ENCODE data around the gene XBP1. TPM values are rescaled to one million over a fixed set of nuclear protein-coding genes. Genes with fewer than 3 reads are reported as not detected.
"Not testable (repeated sequence)": the region's sequence is repeated elsewhere in the genome, so short reads cannot be mapped to it uniquely, and the experiment has no call there.

Gene XBP1
- total and polyA plus RNA-seq, 2 donors (not counting 1 experiment from before 2014, with no cell fraction given): 16.8 to 69.8 TPM

DNA sequence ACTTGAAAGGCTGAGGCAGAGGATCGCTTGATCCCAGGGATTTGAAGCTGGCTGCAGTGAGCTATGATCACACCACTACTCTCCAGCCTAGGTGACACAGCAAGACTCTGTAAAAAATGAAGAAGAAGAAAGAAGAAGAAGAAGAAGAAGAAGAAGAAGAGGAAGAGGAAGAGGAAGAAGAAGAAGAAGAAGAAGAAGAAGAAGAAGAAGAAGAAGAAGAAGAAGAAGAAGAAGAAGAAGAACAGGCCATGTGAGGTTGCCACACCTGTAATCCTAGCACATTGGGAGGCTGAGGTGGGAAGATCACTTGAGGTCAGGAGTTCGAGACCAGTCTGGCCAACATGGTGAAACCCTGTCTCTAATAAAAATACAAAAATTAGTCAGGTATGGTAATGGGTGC lies 43.9 kb upstream of the XBP1 start:
- WGBS (ENCODE audit: insufficient coverage): no CpG with 5 or more reads among the region's 2 CpGs
- H3K4me1 Mint-ChIP-seq; H3K79me2 ChIP-seq (ENCODE audit: control insufficient read depth, insufficient read depth, low read length); H3K36me3 ChIP-seq (replicated peaks in 1 of 2; ENCODE audit: control extremely low read depth in 1 of 2, control insufficient read depth in 1 of 2, extremely low read depth in 1 of 2, insufficient read depth in 2 of 2, low read length in 1 of 2); H3K4me3 Mint-ChIP-seq; H3K4me1 ChIP-seq (ENCODE audit: control insufficient read depth in 2 of 2, insufficient read depth in 2 of 2, low read length in 2 of 2); H3K4me2 ChIP-seq (replicated peaks; ENCODE audit: low read depth, low read length, poor library complexity, severe bottlenecking); H3K27ac Mint-ChIP-seq; H4K20me1 ChIP-seq (ENCODE audit: control insufficient read depth, insufficient read depth, low read length, poor library complexity, severe bottlenecking); POLR2A ChIA-PET; H3K27me3 Mint-ChIP-seq; ATAC-seq (ENCODE audit: low read depth); intact Hi-C loops (cut with micrococcal nuclease); H3K27ac ChIP-seq (ENCODE audit: low read length in 2 of 2); H3K9ac ChIP-seq (ENCODE audit: low read length); DNase-seq; H2AFZ ChIP-seq (ENCODE audit: insufficient read depth, low read depth, low read length, poor library complexity, severe bottlenecking); H3K9me3 Mint-ChIP-seq (ENCODE audit: insufficient read depth); H3K27me3 ChIP-seq (replicated peaks in 1 of 4; ENCODE audit: control extremely low read depth in 1 of 4, control insufficient read depth in 3 of 4, insufficient read depth in 4 of 4, low read length in 3 of 4); H3K4me3 ChIP-seq (ENCODE audit: control extremely low read depth in 1 of 5, extremely low read depth in 1 of 5, insufficient read depth in 1 of 5, low read depth in 2 of 5, low read length in 4 of 5): not testable (repeated sequence)
- peaks cover 2 to 25% (median 13%) of the 10 kb centered on the region in 3 donors for H3K9me3 ChIP-seq (ENCODE audit: control extremely low read depth in 1 of 3, control insufficient read depth in 2 of 3, insufficient read depth in 1 of 3, low read length in 2 of 3)
- CTCF ChIA-PET: interaction anchor here (0.6 to 1.6 kb wide), 2 partner anchors 14 to 520 kb away, joined by 3 read pairs; no protein-coding TSS in a partner anchor

DNA sequence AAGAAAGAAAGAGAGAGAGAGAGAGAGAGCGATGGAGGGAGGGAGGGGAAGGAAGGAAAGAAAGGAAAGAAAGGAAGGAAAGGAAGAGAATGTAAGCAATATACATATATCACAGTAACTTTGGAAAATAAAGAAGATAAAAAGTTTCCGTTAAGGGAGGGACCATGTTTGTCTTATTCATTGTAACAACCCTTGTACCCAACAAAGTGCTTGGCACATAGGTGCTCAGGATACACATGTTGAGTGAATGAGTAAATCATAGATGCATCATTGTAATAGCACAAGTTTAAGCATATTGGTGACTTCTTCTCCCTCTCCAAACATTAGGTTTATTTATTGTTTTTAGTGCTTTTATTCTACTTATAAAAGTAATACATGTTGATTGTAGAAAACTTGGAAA lies 43.3 kb upstream of the XBP1 start:
- Mint-ChIP-seq H3K27ac (no peak overlapping the region), H3K4me3 (no peak overlapping the region), H3K4me1 (no peaks in the 10 kb centered on the region), H3K27me3 (no peaks in the 10 kb centered on the region), H3K9me3 (ENCODE audit: insufficient read depth) (peaks cover 4% of the 10 kb centered on the region)
- Histone ChIP-seq H2AFZ (ENCODE audit: insufficient read depth, low read depth, low read length, poor library complexity, severe bottlenecking) (no peak overlapping the region), H3K4me3 (ENCODE audit: control extremely low read depth in 1 of 5, extremely low read depth in 1 of 5, insufficient read depth in 1 of 5, low read depth in 2 of 5, low read length in 4 of 5) (no peak overlapping the region), H3K79me2 (ENCODE audit: control insufficient read depth, insufficient read depth, low read length) (no peaks in the 10 kb centered on the region), H3K27me3 (replicated peaks in 1 of 4; ENCODE audit: control extremely low read depth in 1 of 4, control insufficient read depth in 3 of 4, insufficient read depth in 4 of 4, low read length in 3 of 4) (no peaks in the 10 kb centered on the region), H3K9ac (ENCODE audit: low read length) (no peak overlapping the region), H3K27ac (ENCODE audit: low read length in 2 of 2) (no peak overlapping the region), H3K36me3 (replicated peaks in 1 of 2; ENCODE audit: control extremely low read depth in 1 of 2, control insufficient read depth in 1 of 2, extremely low read depth in 1 of 2, insufficient read depth in 2 of 2, low read length in 1 of 2) (no peaks in the 10 kb centered on the region), H4K20me1 (ENCODE audit: control insufficient read depth, insufficient read depth, low read length, poor library complexity, severe bottlenecking) (no peaks in the 10 kb centered on the region), H3K4me2 (replicated peaks; ENCODE audit: low read depth, low read length, poor library complexity, severe bottlenecking) (no peak overlapping the region), H3K9me3 (ENCODE audit: control extremely low read depth in 1 of 3, control insufficient read depth in 2 of 3, insufficient read depth in 1 of 3, low read length in 2 of 3) (peaks cover 2 to 25% (median 13%) of the 10 kb centered on the region in 3 donors), H3K4me1 (ENCODE audit: control insufficient read depth in 2 of 2, insufficient read depth in 2 of 2, low read length in 2 of 2) (no peaks in the 10 kb centered on the region)
- CTCF ChIA-PET: interaction anchor here (0.6 kb wide), 1 partner anchor 520 kb away, joined by 3 read pairs; no protein-coding TSS in a partner anchor
- TF ChIP-seq, protein P1, sequence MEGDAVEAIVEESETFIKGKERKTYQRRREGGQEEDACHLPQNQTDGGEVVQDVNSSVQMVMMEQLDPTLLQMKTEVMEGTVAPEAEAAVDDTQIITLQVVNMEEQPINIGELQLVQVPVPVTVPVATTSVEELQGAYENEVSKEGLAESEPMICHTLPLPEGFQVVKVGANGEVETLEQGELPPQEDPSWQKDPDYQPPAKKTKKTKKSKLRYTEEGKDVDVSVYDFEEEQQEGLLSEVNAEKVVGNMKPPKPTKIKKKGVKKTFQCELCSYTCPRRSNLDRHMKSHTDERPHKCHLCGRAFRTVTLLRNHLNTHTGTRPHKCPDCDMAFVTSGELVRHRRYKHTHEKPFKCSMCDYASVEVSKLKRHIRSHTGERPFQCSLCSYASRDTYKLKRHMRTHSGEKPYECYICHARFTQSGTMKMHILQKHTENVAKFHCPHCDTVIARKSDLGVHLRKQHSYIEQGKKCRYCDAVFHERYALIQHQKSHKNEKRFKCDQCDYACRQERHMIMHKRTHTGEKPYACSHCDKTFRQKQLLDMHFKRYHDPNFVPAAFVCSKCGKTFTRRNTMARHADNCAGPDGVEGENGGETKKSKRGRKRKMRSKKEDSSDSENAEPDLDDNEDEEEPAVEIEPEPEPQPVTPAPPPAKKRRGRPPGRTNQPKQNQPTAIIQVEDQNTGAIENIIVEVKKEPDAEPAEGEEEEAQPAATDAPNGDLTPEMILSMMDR (IDR thresholded peaks at IDR 0.05): no peak
- TF ChIP-seq EZH2 (IDR thresholded peaks at IDR 0.05; ENCODE audit: borderline replicate concordance, insufficient read depth, low read depth, low read length, poor library complexity, severe bottlenecking): no peak
- intact Hi-C loops (cut with micrococcal nuclease): no loop called here
- no CpG with 5 or more reads among the region's 2 CpGs for WGBS (ENCODE audit: insufficient coverage)
- POLR2A ChIA-PET: no interaction called here
- ATAC-seq (ENCODE audit: low read depth) (no peak), DNase-seq (no peak)

Measured in B cell (primary cell).